DND-41 (cell line): ENCODE measurements around the gene PRDX5.

Experiments
- ATAC-seq: fragments of 200-7000 bp; cut with Tn5 transposase; 3 replicates; pipeline ENCODE4 v1.9.1; 2021; ENCODE audit warnings: low read depth; ENCODE audit not compliant: insufficient read depth
- DNase-seq: peaks from one replicate; pipeline ENCODE4 v3.0.0-alpha.2; 2020
- H2AFZ ChIP-seq: 2 replicates; pipeline ENCODE4 v1.6.0; 2012; ENCODE audit warnings: low read depth, low read length
- H3K27ac ChIP-seq: 2 replicates; pipeline ENCODE4 v1.5.1; 2012; ENCODE audit warnings: low read length, inconsistent platforms
- H3K27me3 ChIP-seq: fragments of 200-600 bp; sonication (generic); 2 replicates; pipeline ENCODE4 v1.6.0; 2012; ENCODE audit warnings: low read length, mild to moderate bottlenecking, inconsistent platforms; ENCODE audit not compliant: insufficient read depth, poor library complexity
- H3K36me3 ChIP-seq: 2 replicates; pipeline ENCODE4 v1.5.1; 2012; ENCODE audit warnings: low read length, inconsistent platforms; ENCODE audit not compliant: insufficient read depth
- H3K4me1 ChIP-seq: 2 replicates; pipeline ENCODE4 v1.5.1; 2012; ENCODE audit warnings: mild to moderate bottlenecking, low read length; ENCODE audit not compliant: insufficient read depth
- H3K4me2 ChIP-seq: 2 replicates; pipeline ENCODE4 v1.6.0; 2012; ENCODE audit warnings: mild to moderate bottlenecking, moderate library complexity, low read length, inconsistent platforms; ENCODE audit not compliant: insufficient read depth
- H3K4me3 ChIP-seq, 2 experiments: fragments of 200-600 bp in 1 of 2; shearing (Covaris generic) in 1 of 2; 2 replicates each; pipeline ENCODE4 v1.5.1; 2012 to 2016; ENCODE audit warnings: inconsistent platforms in 2 of 2, low read length in 2 of 2, mild to moderate bottlenecking in 2 of 2, low read depth in 1 of 2, moderate library complexity in 1 of 2
- H3K79me2 ChIP-seq: 2 replicates; pipeline ENCODE4 v1.6.0; 2012; ENCODE audit warnings: low read length, inconsistent platforms; ENCODE audit not compliant: insufficient read depth
- H3K9ac ChIP-seq: 2 replicates; pipeline ENCODE4 v1.6.0; 2012; ENCODE audit warnings: low read depth, mild to moderate bottlenecking, inconsistent platforms, low read length, moderate library complexity
- H3K9me3 ChIP-seq: 2 replicates; pipeline ENCODE4 v1.5.1; 2012; ENCODE audit warnings: low read length, moderate library complexity, mild to moderate bottlenecking, inconsistent platforms; ENCODE audit not compliant: insufficient read depth, severe bottlenecking
- H4K20me1 ChIP-seq: 2 replicates; pipeline ENCODE4 v1.6.0; 2012; ENCODE audit warnings: low read length; ENCODE audit not compliant: insufficient read depth
- CTCF ChIP-seq: IDR thresholded peaks from 2 replicates; pipeline ENCODE4 v1.5.1; 2012; ENCODE audit warnings: borderline replicate concordance, low read length, moderate library complexity, mild to moderate bottlenecking; ENCODE audit not compliant: poor library complexity, severe bottlenecking; ENCODE audit errors: extremely low read depth
- EZH2 ChIP-seq: IDR thresholded peaks from 3 replicates; pipeline ENCODE4 v1.6.1; 2012; ENCODE audit warnings: borderline replicate concordance, low read depth, mild to moderate bottlenecking, moderate library complexity, low read length, inconsistent platforms; ENCODE audit not compliant: severe bottlenecking

The PRDX5 gene

GRCh38 chr11:64348383-64349024, 30.6 kb downstream of the PRDX5 start:
- H3K79me2 ChIP-seq = no peaks in the 10 kb centered on the region
- no peaks in the 10 kb centered on the region for H3K9me3 ChIP-seq
- H4K20me1 ChIP-seq = no peaks in the 10 kb centered on the region
- TF ChIP-seq CTCF = no peak
- no peak for TF ChIP-seq EZH2
- H3K27me3 ChIP-seq = no peaks in the 10 kb centered on the region
- no peak overlapping the region for H2AFZ ChIP-seq
- DNase-seq (no peak), ATAC-seq (no peak)
- H3K4me1 ChIP-seq = no peaks in the 10 kb centered on the region
- H3K27ac ChIP-seq = no peak overlapping the region
- no peak overlapping the region for H3K4me2 ChIP-seq
- no peaks in the 10 kb centered on the region for H3K36me3 ChIP-seq
- no peak overlapping the region for H3K9ac ChIP-seq
- H3K4me3 ChIP-seq = no peak overlapping the region

- no peak for TF ChIP-seq EZH2
- no peak for TF ChIP-seq CTCF
- Histone ChIP-seq H3K27ac (no peak overlapping the region), H3K4me1 (no peaks in the 10 kb centered on the region), H3K9ac (no peak overlapping the region), H3K4me3 (no peak overlapping the region), H3K79me2 (no peaks in the 10 kb centered on the region), H2AFZ (no peak overlapping the region), H3K27me3 (no peaks in the 10 kb centered on the region), H3K36me3 (no peaks in the 10 kb centered on the region), H4K20me1 (no peaks in the 10 kb centered on the region), H3K9me3 (no peaks in the 10 kb centered on the region), H3K4me2 (no peak overlapping the region)
- no peak for DNase-seq
- ATAC-seq = no peak
These were observed 31.1 kb downstream of the PRDX5 start for GRCh38 chr11:64349025-64349387.

- Histone ChIP-seq H3K9ac (no peak overlapping the region), H3K4me2 (no peak overlapping the region), H3K4me1 (no peaks in the 10 kb centered on the region), H3K9me3 (no peaks in the 10 kb centered on the region), H2AFZ (no peak overlapping the region), H3K27ac (no peak overlapping the region), H4K20me1 (no peaks in the 10 kb centered on the region), H3K79me2 (no peaks in the 10 kb centered on the region), H3K36me3 (no peaks in the 10 kb centered on the region), H3K4me3 (no peak overlapping the region), H3K27me3 (no peaks in the 10 kb centered on the region)
- TF ChIP-seq CTCF = no peak
- no peak for TF ChIP-seq EZH2
- no peak for ATAC-seq
- no peak for DNase-seq
These were observed 31.5 kb downstream of the PRDX5 start for GRCh38 chr11:64349404-64349803.
